NCI-H1092 (cell line): ENCODE results near the gene AKAP8L.
"Not testable (repeated sequence)": the region's sequence is repeated elsewhere in the genome, so short reads cannot be mapped to it uniquely, and the experiment has no call there.

ENCODE experiments used
- DNase-seq: peaks from one replicate; lab custom pipeline; 2025; lab: John Stamatoyannopoulos, UW

AKAP8L gene

DNA sequence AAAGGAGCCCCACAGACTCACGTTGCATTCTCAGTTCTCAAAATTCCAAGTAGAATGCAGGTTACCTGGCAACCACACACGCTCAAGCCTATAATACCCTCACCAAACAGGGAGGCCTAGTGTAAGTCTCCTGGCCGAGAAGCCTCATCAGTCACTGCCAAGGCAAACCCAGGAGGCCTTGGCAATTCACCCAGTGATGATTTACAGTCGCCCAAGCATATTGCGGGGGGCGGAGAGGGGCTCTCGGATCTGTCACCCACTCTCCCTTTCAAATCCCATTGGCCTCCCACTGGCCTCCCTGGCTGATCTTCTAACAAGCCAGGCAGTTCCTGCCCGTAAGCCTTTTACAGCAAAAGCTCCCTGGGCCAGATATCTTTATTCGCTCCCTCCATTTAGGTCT lies 1.1 kb downstream of the AKAP8L start:
- no peak for DNase-seq

DNA sequence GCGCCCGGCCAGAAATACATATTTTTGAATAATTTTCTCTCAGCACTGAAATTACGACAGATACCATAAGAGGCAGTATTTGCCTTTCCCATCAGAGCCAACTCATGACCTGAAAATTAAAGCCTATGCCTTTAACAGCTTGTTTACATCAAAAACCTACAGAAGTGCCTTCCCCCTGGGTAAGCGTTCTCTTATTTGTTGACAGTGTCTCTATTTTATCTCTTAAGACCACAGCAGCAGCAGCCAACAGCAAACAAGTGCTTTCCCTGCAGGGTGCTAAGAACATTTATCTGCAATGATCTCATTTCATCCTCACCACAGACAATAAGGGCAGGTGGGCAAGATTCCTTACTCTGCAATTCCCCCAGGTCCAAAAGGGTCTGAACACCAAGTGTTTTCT lies 6.0 kb downstream of the AKAP8L start:
- DNase-seq: no peak

DNA sequence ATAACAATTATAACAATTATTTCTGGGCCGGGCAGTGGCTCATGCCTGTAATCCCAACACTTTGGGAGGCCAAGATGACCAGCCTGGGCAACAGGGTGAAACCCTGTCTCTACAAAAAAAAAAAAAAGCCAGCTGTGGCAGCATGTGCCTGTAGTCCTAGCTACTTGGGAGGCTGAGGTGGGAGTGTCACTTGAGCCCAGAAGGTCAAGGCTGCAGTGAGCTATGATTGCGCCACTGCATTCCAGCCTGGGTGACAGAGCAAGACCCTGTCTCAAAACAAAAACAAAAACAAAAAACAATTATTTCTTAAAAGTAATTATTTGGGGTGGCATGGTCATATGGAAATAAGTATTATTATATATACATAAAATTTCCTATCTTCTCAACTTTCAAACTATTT lies 7.4 kb downstream of the AKAP8L start:
- not testable (repeated sequence) for DNase-seq

DNA sequence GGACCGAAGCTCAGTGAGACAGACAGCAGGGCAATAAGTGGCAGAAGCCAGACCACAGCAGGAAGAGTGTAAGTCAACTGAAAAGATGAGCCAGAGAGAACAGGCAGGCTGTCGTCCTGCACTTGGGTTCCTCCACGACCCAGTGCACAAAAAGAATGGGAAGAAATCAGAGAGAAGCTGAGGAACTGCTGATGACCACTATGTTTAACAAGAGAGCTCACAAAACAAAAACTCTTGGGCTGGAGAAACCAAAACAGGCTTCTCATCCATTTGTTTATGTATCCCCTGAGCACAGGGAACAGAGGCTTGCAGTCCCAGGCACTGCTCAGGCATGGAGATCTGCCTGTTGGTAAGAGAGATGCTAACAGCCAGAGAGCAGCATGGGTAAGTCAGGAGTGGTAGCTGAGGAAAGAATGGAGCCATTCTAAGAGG lies 14.0 kb downstream of the AKAP8L start:
- DNase-seq: no peak

DNA sequence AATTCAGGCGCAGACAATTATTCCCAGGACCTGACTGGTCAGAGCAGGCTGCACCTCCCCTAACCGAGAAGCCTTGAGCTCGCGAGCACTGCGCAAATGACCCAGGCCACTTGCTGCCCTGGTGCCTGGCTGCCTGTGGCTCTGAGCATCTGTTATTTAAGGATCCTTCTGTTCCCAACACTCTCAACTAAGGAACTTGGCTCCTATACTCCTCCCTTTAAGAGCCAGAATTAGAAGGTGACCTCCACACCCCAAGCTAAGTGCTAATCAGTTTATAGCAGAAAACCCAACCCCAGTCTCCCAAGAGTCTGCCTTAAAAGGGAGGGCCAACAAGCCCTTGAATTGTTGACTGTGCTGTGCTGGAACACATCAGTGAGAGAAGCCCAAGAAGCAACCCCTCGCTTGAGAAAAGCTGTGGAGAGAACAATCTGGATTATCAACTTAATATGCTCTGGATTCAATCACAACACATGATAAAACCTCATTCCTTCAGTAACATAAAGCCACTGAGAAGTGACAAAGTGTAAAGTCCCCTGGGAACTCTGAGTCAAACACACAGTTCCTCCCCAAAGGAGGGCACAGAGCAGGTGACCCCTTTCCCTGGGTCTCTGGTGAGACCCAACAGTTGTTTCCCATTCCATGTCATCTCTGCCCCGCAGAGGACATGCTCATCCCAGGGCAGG lies 14.6 kb downstream of the AKAP8L start:
- no peak for DNase-seq

DNA sequence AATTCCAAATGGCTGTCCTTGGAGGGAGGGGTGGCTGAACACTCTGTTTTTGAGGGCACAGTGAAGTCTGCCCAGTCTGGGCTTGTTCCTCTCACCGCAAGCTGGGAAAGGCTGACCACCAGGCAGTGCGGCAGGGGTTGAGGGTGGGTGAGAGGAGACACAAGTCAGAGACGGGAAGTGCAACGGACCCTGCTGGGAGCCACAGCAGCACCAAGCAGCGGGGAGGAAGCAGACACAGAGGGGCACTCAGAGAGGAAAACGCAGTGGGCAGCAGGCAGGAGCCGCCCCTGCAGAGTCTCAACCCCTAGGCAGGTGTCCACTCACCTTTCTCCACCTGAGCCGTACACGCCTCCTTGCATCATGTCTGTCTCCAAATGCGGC lies 15.6 kb downstream of the AKAP8L start:
- no peak for DNase-seq

DNA sequence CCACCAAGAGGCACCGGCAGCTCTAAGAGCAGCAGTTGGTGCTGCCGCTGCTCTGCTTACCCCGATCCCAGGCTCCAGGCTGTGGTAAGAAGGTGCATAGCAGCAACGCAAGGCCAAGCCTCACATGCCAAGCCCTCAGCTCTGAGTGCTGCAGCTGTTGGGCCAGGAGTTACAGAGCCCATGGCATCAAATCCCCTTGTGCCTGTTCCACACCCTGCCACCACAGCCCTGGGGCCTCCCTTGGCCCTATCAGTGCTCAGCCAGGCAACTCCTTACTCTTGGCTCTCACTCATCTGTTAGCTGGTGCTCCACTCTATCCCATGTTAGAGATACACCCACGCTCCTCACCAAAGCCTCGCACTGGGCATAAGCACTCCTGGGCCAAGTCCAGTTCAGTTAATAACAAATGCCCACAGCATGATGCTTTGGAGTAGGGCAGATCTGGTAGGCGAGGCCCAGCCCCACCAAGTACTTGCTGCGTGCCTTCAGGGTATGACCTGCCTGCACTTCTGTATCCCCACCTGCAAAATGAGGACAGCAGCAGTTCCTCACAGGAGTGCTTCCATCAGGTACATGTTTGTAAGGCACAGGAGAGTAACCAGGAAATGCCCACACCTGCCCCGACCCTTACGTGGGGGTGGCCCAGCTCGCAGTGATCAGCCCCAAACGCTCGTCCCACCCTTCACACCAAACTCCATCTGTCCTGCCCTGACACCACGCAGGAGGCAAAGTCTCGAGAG lies 16.2 kb downstream of the AKAP8L start:
- no peak for DNase-seq

DNA sequence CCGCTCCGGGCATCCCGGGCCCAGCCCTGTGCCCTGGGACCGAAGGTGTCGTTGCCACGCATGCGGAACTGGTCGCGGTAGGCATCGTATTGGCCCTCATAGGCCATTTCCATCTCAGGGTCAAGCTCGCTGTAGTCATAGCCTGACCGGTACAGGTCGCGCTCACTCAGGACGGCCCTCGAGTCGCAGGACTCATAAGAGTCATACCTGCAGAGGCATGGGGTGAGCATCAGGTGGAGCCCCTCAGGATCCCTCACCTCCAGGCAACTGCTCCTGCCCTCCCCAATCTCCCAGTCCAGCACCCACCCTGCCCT lies 17.4 kb downstream of the AKAP8L start:
- DNase-seq: no peak

DNA sequence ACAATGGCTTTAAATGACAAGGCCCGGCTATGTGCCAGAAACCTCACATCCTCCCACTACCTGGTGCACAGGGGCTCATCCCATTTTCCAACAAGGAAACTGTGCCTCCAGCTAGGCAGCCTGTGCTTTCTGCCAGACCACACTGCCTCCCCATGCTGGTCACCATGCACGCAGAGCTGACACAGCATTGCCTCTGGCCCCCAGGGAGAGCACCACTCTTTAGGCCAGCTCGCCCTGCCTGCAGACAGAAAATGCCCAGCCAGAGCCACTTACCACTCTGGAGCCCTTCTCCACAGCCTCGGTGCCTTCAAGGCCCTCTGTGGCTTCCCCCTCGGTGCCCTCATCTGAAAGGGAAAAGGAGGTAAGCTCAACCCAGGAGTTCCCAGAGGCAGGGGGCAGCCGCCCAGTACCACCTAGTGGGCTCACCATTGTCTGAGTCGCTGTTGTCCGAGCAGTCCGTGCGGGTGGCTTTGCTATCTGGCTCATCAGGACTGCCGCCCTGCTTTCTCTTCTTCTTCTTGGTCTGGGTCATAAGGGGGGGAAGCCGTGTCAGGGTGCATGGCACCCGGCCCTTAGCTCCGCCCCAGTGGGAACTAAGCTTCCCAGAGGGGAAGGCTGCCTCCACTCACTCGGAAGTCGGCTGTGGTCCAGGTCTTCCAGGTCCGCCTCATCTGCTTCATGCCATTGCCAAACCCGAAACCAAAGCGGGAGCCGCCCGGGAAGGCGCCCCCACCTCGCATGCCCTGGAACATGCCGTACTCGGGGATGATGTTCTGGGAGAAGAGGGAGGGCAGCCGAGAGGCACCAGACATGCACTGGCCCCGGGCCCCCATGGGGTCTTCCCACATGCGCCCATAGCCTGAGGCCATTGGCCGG lies 18.0 kb downstream of the AKAP8L start:
- no peak for DNase-seq

DNA sequence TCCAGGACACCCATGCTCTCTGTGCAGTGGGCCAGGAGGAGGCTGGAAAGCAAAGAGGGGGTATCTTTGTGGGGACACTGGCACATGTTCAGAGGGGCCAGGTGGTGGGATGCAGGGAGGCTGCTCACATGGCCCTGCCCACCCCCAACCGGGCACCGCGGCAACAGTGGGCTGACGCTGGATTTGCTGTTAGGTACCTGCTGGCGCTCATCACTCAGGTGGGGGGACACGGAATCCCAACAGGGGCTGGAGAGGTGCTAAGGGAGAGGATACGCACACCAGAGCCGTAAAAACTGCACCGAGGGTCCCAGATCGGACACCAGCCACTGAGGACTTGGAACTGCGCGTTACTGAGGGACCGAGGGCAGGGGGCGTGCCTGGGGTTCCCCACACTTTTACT lies 19.2 kb downstream of the AKAP8L start:
- no peak for DNase-seq

DNA sequence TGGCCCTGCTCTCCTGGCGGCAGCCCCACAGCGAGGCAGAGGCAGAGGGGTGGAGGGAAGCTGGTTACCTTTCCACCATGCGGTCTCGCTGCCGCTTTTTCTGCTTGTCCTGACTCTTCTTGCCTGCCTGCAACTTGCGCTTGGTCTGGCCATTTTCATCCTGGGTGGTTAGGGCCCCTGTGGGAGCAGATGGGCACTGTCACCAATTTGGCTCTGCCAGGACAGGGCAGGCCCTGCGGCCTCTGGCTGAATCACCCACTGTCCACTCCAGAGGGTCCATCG lies 19.6 kb downstream of the AKAP8L start:
- no peak for DNase-seq

DNA sequence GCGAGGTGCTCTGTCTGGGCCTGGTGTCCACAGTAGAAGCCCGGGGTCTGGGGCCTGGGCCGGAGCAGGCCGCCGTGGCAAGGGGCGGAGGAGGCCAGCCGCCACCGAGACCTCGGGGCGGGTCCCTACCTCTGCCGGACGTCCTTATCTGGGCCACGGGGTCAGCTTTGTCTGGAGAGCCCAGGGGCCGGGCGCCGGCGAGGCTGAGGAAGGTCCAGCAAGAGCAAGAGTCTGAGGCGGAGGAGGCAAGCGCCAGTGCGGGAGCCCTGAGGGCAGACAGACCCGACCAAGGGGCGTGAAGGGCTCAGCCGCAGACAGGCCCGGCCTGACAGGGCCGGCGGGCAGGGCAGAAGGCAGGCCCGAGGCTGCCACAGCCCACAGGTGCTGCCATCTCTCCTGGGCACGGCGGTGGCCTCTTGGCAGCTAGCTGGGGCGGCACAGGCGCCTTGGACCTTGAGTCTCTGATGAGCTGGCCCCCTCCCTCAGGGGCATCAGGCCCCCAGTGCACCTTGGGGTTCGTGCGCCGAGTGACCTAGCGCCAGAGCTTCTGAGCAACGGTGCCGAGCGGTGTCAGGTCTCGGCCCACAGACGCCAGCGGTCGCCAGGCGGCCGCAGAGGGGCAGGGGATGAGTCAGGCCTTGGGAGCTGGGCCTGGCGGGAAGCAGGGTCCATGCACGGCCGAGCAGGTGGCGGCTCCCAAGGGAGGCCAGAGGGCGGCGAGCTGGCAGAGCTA lies 20.1 kb downstream of the AKAP8L start:
- no peak for DNase-seq

DNA sequence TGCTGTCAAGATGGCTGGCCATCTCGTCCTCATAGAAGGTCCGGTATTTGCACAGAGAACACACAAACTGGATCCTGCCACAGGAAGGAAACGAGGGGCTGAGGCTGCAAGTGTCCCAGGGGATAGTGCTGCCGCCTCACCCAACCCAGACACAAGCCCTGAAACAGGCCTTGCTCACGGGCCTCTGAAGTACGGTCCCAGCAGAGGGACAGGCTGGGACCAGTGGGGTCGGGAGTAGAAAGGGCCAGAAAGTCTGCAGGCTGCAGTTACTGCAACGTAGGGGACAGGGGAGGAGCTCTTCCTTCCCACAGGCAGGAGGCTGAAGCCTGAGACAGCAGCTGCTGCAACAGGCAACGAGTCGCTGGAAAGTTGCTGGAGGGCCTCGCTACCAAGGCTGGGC lies 21.0 kb downstream of the AKAP8L start:
- no peak for DNase-seq

DNA sequence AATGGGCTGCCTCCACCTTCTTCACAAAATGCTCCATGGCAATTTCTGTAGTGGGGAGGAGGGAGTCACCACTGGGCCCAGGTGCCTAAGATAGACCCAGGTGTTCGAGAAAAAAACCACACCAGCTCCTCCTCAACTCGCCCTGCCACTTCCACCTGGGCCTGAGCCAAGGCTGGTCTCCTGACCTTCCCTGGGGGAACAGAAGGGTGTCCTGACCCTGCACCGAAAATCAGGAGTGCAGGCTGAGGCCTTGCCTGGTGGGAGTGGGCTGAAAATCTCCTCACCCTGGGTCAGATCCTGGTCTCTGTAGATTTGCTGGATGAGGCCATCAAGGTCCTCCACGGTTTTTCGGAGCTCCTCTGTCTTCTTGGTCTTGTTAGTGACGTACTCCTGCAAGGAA lies 21.6 kb downstream of the AKAP8L start:
- no peak for DNase-seq

DNA sequence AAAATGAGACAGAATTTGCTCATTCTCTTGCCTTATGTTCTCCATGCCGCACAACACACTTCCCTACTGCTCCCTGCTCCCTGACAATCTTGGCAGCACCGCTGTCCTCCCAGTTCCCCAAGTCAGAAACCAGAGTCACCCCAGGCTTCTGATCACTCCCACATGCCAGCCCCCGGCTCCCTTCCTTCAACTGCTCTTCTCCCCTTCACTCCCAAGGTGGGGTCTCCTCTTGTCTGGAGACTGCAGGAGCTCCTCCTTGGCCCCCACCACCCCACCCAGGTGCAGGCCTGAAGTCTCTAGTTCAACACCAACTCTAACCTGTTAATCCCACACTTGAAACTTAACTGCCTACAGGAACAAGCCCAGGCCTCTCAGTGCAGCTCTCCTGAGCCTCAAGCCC lies 22.4 kb downstream of the AKAP8L start:
- DNase-seq: no peak

DNA sequence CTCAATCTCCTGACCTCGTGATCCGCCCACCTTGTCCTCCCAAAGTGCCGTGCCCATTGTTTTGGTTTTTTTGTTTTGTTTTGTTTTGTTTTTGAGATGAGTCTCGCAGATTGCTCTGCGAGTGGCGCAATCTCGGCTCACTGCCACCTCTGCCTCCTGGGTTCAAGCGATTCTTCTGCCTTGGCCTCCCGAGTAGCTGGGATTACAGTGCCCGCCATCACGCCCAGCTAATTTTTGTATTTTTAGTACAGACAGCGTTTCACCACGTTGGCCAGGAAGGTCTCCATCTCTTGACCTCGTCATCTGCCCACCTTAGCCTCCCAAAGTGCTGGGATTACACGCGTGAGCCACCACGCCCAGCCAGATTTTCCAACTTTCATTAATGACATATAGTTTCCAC lies 23.5 kb downstream of the AKAP8L start:
- not testable (repeated sequence) for DNase-seq

DNA sequence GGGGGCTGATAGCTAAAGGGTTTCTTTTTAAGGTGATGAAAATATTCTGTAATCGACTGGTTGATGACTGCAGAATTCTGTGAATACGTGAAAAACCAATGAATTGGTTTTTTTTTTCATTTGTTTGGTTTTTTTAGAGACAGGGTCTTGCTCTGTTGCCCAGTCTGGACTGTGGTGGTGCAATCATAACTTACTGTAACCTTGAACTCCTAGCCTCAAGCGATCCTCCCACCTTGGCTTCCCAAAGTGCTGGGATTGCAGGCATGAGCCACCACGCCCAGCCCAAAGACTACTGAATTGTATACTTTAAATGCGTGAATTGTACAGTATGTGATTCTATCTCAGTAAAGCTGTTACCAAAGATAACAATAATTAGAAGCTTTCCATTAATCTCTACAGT lies 24.4 kb downstream of the AKAP8L start:
- DNase-seq: no peak

DNA sequence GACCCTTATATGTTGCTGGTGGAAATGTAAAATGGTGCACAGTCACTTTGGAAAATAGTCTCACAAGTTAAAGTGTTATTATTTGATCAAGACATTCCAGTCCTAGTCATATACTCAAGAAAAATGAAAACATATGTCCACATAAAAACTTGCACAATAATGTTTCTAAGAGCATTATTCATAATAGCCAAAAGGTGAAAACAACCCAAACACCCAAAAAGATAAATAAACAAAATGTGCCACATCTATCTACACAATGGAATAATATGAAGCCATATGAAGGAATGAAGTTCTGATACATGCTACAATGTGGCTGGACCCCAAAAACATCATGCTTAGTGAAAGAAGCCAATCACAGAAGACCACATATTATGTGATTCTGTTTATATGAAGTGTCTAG lies 24.8 kb downstream of the AKAP8L start:
- no peak for DNase-seq

DNA sequence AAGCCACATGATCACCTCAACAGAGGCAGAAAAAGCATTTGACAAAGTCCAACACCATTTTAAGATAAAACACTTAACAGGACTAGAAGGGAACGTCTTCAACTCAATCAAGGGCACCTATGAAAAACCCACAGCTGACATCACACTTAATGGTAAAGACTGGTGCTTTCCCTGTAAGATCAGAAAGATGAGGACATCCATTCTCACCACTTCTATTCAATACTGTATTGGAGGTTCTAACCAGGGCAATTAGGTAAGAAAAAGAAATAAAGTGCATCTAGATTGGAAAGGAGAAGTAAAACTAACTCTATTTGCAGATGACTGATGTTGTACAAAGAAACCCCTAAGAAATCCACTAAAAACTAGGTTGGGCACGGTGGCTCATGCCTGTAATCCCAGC lies 28.0 kb downstream of the AKAP8L start:
- DNase-seq: no peak

DNA sequence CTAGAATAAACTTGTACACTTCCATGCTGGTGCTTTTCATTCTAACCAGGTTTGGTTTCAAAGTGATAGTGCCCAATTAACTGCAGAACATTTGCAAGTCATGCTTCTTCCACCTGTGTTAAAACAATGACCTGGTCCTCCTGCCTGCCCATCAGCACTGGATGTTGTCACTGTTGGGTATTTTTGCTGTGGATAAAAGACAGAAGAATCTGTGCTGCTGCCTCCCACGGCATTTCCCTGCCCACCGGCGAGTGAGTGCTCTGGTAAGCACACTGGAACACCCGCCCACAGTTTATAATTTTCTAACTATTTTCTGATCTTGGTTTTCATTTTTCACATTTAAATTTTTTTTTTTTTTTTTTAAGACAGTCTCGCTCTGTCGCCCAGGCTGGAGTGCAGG lies 36.9 kb downstream of the AKAP8L start:
- DNase-seq: no peak

DNA sequence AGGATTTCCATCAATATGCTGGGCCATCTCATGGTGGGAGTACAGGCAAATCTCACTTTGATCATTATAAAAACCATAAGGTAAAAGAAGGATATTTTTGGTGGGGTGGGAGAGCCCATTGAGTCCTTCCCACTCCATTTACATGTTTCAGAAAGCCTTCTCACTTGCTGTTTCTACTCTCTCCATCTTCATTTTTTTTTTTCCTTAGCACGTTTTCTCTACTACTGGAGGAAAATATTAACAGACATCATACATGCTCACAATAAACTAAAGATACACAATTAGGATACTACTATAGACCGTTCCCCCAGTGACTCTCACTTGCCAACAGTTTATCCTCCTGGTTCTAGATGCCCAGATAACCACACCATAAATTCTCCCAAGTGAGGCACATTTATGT lies 37.4 kb downstream of the AKAP8L start:
- DNase-seq: no peak

DNA sequence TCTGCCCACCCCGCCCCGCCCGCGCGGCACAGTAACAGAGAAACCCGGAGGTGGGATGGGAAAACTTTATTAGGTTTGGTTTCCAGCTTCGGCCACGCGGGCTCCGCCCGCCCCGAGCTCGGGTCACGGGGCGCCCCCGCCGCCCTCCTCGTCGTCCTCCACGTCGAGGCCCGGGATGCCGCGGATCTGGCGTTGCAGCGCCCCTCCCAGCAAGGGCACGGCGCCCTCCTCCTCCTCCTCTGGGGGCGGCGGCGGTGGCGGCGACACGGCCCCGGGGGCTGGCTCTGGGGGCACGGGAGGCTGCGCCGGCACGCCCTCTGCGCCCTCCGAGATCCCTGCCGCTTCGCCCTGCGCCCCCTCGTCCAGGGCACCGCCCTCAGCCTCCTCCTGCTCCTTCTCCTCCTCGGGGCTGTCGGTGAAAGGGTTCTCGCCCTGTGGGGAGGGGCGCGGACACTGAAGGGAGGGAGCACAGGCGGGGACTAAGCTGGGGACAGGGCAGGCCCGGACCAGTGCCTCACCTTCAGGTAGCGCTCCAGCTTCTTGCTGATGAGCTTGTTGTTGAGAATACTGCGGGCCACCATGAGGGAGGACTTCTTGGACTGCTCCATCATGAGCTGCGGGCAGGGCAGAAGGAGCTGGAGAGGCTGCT lies 38.7 kb downstream of the AKAP8L start:
- no peak for DNase-seq
